NCI-H2171 (cell line): ENCODE measurements around the gene RASGEF1B.

Source experiments
- DNase-seq: peaks from one replicate; lab custom pipeline; 2025; lab: John Stamatoyannopoulos, UW

RASGEF1B gene

GRCh38 chr4:81471588-81472280 is at the start of gene RASGEF1B:
Gene RASGEF1B, minus strand, starts transcription at chr4:81471907. Its CDS starts 12,399 bp downstream, at chr4:81459508.
- DNase-seq: peak; percentile 57

DNA sequence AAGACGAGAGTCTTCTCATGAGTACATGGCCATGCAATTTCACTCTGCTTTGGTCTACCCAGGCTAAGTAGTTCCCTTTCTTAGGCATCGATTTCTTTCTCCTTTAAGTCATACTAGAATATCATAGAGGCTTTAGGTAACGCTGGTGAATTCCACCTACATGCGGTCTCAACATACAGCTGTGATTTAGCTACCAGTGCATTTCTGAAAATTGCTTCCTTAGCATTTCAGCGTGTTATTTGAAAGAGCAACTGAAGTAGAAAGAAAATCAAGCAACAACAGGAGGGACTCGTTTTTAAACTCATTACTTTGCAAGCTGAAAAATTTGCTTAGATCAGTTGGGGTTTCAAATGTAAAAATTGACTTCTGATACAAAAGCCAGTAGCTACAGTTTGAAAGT is 48.1 kb upstream of the RASGEF1B start:
- DNase-seq: no peak

- no peak for DNase-seq
These were observed 47.7 kb upstream of the RASGEF1B start for GRCh38 chr4:81519427-81519773.

GRCh38 chr4:81518762-81519426 is 47.2 kb upstream of the RASGEF1B start:
- no peak for DNase-seq

GRCh38 chr4:81516241-81516640 is 44.5 kb upstream of the RASGEF1B start:
- DNase-seq: no peak

DNA sequence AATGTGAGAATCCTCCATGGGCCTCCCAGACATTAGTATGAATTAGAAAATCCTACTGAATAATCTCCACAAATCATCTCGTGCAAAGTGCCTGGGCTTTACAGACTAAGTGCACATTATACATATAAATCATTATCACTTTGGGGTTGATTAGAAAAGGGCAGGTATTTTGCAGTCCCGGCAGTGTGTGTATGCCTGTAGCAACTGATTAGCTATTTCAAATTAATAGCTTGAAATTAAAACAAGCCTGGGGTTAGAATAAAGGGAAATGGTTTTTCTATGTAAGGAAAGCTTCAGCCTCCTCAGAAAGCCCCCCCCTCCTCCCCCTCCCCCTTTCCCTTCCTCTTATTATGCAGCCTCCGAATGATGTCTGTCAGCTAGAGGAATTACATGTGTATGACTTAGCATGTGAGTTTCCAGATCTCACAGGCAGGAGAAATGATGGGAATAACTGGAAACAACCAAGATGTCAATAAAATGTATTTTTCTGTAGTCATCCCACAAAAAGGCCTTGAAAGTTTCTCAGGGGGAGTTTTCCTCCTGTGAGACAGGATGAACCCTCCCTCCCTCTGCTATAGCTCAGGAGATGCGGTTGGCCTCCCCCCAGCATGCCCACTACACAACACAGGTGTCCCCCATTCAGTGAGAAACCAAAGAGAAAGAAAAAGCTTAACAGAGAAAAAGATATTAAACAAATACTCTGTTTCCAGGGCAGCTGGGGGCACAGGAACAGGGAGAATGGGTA is 41.2 kb upstream of the RASGEF1B start:
- DNase-seq: no peak

DNA sequence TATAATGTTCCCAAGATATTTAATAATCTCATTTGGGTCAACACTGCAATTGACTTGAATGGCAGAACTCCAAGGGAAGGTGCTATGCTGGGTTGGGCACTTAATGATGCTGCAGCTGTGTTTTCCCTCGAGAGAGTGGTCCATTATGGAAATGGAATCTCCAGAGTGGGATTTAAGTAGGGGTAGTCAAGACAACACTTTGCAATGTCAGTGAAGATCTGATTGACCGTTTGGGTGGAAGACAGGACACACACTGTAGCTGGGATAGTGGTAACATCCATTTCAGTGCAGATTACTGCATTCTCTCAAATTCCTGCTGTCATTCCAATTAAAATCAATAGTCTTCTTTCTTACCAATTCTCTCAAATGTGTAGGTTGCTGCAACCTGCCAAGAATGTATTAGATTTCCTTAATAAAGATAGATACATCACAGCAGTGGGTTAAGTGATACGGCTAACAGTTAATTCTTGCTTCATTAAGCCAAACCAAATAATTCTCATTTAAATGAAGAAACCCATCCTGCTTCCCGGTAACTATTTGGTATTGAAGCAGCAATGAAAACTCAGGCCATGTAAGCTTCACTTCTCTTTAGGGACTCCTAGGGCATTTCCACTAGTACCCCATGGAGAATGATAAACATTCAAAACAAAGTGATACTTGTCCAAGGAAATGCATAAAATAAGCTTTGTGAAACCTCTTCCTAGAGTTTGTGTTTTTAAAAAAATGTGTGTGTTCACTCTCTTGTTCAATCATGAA is 40.5 kb upstream of the RASGEF1B start:
- DNase-seq: no peak

DNA sequence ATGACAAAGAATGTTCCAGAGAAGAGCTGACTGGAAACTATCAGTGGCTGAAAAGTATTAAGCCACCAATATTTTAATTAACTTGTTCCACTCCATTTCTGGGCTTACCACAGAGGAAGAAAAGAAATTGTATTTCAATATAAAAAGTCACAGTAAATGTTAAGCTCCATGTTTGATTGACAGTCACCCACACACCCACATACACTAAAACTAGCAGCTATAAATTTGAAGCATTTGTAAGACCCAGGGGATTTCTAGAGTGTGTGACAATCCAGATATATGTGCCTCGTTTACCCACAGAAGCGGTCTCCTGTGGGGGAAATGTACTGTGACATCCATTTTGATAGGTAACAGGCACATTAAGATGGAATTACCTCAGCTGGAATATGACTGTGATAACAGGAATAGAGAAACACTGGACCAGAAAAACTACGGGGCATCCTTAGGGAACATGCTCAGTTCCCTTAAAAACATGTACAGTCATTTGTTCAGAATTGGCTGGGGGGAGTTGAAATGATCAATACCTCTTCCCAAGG is 39.0 kb upstream of the RASGEF1B start:
- no peak for DNase-seq

DNA sequence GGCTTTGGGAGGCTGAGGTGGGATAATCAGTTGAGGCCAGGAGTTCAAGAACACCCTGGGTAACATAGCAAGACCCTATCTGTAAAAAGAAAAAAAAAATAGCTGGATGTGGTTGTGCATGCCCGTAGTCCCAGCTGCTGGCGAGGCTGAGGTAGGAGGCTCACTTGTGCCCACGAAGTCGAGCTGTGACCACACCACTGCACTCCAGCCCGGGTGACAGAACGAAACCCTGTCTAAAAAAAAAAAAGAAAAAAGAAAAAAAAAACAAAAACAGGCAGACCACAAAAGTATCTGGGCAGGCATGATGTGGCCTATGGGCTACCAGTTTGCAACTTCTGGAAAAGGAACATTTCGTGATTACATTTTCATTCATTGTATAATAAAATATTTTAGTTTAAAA is 38.1 kb upstream of the RASGEF1B start:
- no peak for DNase-seq

- no peak for DNase-seq
These were observed 37.5 kb upstream of the RASGEF1B start for GRCh38 chr4:81509191-81509590.

DNA sequence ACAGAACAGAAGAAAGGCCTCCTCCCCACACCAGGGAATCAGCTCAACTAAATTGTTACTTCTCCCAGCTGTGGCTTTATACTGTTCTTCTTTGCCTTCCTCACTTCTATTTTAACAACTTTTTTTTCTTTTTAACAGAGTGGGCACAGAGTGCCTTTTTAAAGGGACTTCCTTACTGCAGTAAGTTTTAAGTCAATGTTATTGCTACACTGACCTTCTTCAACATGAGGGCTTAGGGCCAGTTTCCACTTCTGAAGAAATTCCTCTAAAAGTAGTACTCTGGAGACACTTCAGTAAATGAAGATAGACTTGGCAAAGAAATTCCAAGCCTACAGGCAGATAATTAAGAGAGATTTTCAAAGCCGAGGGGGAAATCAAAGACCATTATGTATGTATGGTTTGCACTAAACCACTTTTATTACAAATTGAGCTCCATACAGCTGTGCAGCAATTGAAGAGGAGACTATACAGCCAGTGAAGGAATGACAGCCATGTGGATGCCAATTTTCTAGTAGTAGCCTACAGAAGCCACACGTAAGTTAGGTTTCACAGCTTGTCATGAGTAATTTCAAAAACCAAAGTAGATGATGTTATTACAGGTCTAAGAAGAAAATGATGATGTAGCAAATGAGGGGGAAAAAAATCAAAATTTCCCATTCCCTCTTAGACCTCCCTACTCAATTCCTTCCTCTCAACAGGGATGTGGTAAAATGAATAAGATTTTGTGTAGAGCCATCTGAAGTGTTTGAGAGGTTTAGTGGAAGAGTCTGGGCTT is 36.9 kb upstream of the RASGEF1B start:
- no peak for DNase-seq

GRCh38 chr4:81507530-81507929 is 35.8 kb upstream of the RASGEF1B start:
- no peak for DNase-seq

GRCh38 chr4:81506731-81507130 is 35.0 kb upstream of the RASGEF1B start:
- no peak for DNase-seq

DNA sequence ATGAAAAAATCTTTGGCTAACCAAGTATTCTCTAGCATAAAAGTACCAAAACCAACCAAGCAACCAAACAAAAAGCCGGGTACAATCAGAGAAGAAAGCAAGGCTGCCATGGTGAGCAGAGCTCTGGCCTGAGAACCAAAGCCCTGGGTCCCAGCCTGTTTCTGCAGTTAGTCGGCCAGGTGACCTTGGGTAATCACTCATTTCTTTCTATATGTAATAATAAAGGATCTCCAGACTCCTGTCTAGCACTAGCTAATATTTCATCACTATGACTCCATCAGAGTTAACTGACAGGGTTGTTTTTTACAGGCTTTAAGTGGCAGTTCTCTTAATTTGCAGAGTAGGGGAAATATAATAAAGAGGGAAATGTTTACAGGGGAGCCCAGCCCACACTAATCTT is 34.0 kb upstream of the RASGEF1B start:
- DNase-seq: no peak

DNA sequence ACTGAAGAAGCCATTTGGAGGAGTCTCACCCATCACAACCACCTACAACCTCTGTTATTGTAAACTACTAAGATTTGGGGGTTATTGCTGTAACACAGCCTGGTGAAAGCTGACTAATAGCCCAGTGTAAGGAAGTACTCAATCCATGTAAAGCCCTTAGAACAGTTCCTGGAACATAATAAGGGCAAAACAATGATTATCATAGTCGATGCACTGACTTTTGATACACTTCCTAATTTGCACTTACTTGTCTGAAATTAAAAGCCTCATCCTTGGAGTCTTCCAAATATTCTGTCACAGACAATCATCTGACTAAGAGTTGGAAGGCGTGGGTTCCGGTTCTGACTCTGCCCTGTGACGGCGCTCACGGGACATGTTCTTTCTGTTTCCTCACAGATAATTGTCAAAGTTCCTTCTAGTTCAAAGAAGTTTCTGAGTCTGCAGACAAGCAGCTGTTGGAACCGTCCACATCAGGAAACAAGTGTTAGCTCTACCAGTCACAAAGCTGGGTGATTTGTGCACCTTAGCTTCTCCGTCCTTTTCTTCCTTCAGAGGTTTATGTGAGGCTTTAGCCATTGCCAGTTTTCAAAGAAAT is 33.4 kb upstream of the RASGEF1B start:
- DNase-seq: no peak

DNA sequence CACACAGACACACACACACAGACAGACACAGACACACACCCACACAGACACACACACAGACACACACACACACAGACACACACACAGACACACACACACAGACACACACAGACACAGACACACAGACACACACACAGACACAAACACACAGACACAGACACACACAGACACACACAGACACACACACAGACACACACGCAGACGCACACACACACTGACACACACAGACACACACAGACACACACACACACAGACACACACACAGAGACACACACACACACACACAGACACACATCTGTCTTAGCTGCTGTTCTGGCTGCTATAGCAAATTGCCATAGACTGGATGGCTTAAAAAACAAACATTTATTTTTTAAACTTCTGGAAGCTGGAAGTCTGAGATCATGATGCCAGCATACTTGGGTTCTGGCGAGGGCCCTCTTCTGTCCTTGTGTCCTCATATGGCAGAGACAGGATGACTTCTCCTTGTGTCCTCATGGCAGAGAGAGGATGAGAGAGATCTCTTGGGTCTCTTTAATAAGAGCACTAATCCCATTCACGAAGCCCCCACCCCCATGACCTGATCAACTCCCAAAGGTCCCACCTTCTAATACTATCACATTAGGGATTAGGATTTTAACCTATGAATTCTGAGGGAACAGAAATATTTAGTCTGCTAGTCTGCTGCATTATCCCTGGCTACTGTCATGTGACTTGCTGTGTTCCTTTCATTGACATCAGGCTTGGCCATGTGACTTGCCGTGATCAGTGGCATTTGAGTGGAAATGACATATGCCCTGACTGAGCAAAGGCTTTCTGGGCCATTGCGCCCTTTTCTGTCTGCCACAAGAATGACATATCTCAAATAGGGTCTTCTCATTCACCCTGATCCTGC is 32.7 kb upstream of the RASGEF1B start:
- DNase-seq: no peak

- DNase-seq: peak; percentile 37
These were observed 31.9 kb upstream of the RASGEF1B start for GRCh38 chr4:81503586-81503985.

DNA sequence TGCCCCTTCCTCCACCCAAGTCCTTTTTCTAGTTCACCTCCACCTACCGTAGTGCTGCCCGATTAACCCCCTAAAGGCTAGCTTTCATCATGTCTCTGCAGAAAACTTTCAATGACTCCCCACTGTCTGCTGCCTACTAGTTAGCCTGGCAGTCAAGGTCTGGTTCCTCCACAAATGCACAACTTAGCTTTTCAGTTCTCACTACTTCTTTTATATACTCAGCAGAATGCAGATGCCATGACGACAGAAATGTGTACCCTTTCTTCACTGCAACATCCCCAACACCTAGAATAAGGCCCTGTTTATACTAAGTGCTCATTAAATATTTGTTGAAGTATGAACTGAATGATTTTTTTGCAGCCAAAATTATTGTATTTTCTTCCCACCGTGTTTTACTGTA is 30.9 kb upstream of the RASGEF1B start:
- no peak for DNase-seq

DNA sequence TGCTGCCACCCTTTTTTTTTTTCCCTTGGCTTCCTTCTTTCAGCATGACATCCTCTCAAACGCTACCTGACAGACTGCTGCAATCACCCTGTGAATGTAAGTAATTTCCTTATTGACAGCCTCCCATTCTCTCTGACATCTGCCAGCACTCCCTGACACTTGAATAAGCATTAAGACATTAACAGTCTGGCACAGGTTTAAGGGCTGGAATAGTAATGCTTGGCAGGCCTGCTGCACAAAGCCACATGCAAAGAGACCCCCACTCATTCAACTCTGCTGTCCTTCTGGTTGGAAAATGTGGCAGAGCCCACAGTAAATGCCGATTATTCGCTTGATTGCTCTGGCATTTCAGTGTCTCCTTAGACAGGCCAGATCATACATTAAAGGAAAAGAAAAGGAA is 28.1 kb upstream of the RASGEF1B start:
- DNase-seq: peak; percentile 69

DNA sequence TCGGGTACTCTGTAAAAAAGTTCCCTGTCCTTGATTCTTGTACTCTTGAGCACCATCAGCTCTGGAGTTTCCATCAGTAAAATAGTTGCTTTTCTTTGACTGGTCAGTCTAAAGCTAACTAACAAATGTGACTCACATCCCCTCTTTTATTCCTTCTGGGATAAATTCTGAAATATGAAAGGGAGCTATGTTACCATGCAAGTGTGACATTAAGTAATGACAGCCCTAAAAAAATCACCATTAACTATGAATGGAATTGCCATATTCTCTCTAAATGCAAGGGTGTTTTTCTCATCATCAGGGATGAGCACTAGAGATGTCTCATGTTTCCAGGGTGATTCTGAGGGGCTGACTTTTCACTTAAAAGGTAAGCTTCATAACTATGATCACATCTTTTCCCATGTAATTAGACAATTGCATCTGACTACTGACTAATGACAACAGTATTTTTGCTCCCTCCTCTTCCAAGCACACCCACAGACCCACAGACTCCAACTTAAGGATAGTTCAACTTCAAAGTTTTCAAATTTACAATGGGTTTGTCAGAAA is 26.9 kb upstream of the RASGEF1B start:
- no peak for DNase-seq
